ENCODE data around the gene AGO3. TPM values are rescaled to one million over a fixed set of nuclear protein-coding genes. Genes with fewer than 3 reads are reported as not detected.

The AGO3 gene
- total and polyA plus RNA-seq, 2 of the 13 experiments (the other 11 are each of a cell fraction or from before 2014, with no cell fraction given), result 21.2 to 27.1 TPM

DNA sequence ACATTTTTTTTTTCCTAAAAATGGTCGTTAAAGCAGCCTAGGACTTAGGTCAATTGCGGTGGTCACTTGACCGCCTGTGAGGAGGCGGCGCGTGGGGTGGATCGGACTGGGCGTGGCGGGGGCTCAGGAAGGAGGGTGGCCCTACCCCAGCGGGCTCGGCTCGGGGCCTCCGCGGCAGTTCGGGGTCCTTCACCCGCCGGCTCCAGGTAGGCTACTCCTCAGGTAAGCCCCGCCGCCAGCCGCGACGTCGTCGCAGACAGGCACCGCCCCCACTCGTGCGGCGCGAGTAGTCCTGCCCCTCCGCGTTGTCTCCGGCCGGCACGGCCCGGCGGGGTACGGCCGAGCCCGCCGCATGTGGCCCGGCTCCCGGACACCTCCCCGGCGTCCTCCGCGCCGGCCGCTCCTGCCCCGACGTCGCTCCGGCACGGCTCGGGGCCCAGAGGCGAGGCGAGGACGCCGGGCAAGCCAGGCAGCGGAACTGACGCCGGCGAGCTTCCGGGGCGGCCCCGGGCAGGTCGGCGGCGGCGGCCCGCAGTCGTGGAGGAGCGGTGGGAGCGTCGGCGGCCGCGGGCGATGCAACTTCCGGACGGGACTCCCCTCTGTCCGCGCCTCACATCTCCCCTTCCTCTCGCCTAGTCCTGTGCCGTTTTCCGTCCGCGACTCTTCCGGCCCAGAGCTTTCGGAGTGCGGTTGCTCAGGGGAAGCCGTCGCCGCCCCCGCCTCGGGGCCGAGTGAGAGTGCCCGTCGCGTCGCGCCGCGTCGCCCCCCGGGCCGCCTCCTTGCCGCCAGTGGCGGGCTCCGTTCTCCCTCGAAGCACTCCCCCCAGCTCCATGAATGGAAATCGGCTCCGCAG, at the start of gene AGO3 (continued):
- TF ChIP-seq, protein P1, sequence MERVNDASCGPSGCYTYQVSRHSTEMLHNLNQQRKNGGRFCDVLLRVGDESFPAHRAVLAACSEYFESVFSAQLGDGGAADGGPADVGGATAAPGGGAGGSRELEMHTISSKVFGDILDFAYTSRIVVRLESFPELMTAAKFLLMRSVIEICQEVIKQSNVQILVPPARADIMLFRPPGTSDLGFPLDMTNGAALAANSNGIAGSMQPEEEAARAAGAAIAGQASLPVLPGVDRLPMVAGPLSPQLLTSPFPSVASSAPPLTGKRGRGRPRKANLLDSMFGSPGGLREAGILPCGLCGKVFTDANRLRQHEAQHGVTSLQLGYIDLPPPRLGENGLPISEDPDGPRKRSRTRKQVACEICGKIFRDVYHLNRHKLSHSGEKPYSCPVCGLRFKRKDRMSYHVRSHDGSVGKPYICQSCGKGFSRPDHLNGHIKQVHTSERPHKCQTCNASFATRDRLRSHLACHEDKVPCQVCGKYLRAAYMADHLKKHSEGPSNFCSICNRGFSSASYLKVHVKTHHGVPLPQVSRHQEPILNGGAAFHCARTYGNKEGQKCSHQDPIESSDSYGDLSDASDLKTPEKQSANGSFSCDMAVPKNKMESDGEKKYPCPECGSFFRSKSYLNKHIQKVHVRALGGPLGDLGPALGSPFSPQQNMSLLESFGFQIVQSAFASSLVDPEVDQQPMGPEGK (CRISPR knock-in tag; IDR thresholded peaks at IDR 0.05), result peak; percentile 71
- TF ChIP-seq ATF7-NPFF (CRISPR knock-in tag; IDR thresholded peaks at IDR 0.05; ENCODE audit: low read depth), result peak; percentile 94
- TF ChIP-seq ZBTB38 (CRISPR knock-in tag; IDR thresholded peaks at IDR 0.05), result peak; percentile 53; the same call in 1 of the 2 replicates
- peak; percentile 69; the same call in 1 of the 2 replicates for TF ChIP-seq MAZ (IDR thresholded peaks at IDR 0.05; ENCODE audit: borderline replicate concordance, low read depth, low read length)
- peak; percentile 95 for TF ChIP-seq MAZ (CRISPR knock-in tag; IDR thresholded peaks at IDR 0.05; ENCODE audit: low read depth)
- 0 out of 2 replicates have a peak, but pooled peaks have one; percentile 38 for TF ChIP-seq ZNF24 (IDR thresholded peaks at IDR 0.05)
- TF ChIP-seq ZNF709 (CRISPR knock-in tag; IDR thresholded peaks at IDR 0.05), result peak; percentile 87
- peak; percentile 79 for TF ChIP-seq AGO2 (optimal IDR thresholded peaks at IDR 0.05; ENCODE audit: low read depth, low read length)
- peak; percentile 74; the same call in 1 of the 2 replicates for TF ChIP-seq CHCHD3 (CRISPR knock-in tag; IDR thresholded peaks at IDR 0.05)
- peak; percentile 76 for TF ChIP-seq PRMT3 (CRISPR knock-in tag; IDR thresholded peaks at IDR 0.05; ENCODE audit: borderline replicate concordance, low read depth)
- TF ChIP-seq ZNF326 (CRISPR knock-in tag; IDR thresholded peaks at IDR 0.05; ENCODE audit: borderline replicate concordance), result no peak
- TF ChIP-seq SAP130 (CRISPR knock-in tag; IDR thresholded peaks at IDR 0.05; ENCODE audit: low read depth), result peak; percentile 69
- no peak for TF ChIP-seq ZFP37 (CRISPR knock-in tag; IDR thresholded peaks at IDR 0.05; ENCODE audit: borderline replicate concordance)
- TF ChIP-seq ZNF746 (CRISPR knock-in tag; IDR thresholded peaks at IDR 0.05), result peak; percentile 84
- TF ChIP-seq, protein P2, sequence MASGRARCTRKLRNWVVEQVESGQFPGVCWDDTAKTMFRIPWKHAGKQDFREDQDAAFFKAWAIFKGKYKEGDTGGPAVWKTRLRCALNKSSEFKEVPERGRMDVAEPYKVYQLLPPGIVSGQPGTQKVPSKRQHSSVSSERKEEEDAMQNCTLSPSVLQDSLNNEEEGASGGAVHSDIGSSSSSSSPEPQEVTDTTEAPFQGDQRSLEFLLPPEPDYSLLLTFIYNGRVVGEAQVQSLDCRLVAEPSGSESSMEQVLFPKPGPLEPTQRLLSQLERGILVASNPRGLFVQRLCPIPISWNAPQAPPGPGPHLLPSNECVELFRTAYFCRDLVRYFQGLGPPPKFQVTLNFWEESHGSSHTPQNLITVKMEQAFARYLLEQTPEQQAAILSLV (CRISPR knock-in tag; IDR thresholded peaks at IDR 0.05; ENCODE audit: borderline replicate concordance), result peak; percentile 65; the same call in 1 of the 2 replicates
- TF ChIP-seq DPF2 (CRISPR knock-in tag; IDR thresholded peaks at IDR 0.05; ENCODE audit: borderline replicate concordance, low read depth), result no peak
- TF ChIP-seq PHF21A (CRISPR knock-in tag; IDR thresholded peaks at IDR 0.05), result 0 out of 2 replicates have a peak, but pooled peaks have one; percentile 41
- TF ChIP-seq TGIF2 (CRISPR knock-in tag; IDR thresholded peaks at IDR 0.05), result 0 out of 2 replicates have a peak, but pooled peaks have one; percentile 65
- no peak for TF ChIP-seq ZBED4 (CRISPR knock-in tag; IDR thresholded peaks at IDR 0.05; ENCODE audit: borderline replicate concordance)
- TF ChIP-seq MED1 (CRISPR knock-in tag; IDR thresholded peaks at IDR 0.05), result no peak
- no peak for TF ChIP-seq PHB2 (IDR thresholded peaks at IDR 0.05; ENCODE audit: partially characterized antibody)
- no peak for TF ChIP-seq SNRNP70 (IDR thresholded peaks at IDR 0.05; ENCODE audit: low read depth, low read length)
- peak; percentile 79; the same call in 1 of the 2 replicates for TF ChIP-seq HOXA3 (CRISPR knock-in tag; IDR thresholded peaks at IDR 0.05)
